ENCODE measurements around the gene SALL3.

- no peak for TF ChIP-seq ZFP30 (CRISPR knock-in tag; IDR thresholded peaks at IDR 0.05)
- TF ChIP-seq ESRRG (CRISPR knock-in tag; IDR thresholded peaks at IDR 0.05): no peak
- no peak for TF ChIP-seq ARNTL (CRISPR knock-in tag; IDR thresholded peaks at IDR 0.05; ENCODE audit: borderline replicate concordance, low read depth)
- TF ChIP-seq CSDC2 (CRISPR knock-in tag; IDR thresholded peaks at IDR 0.05): no peak
- TF ChIP-seq CSRNP3 (CRISPR knock-in tag; IDR thresholded peaks at IDR 0.05): no peak
- TF ChIP-seq TSHZ2 (CRISPR knock-in tag; IDR thresholded peaks at IDR 0.05): no peak
- TF ChIP-seq PPARA (CRISPR knock-in tag; IDR thresholded peaks at IDR 0.05; ENCODE audit: borderline replicate concordance): no peak
- TF ChIP-seq ZFP3 (CRISPR knock-in tag; IDR thresholded peaks at IDR 0.05): no peak
These were observed 62.7 kb downstream of the SALL3 start for GRCh38 chr18:79042276-79042675.
